NCI-H82 treated with DMSO at 0.1 percent for 48 hours (cell line): ENCODE data around the gene MISP.
A peak's percentile ranks its signal among the peaks of the same experiment; 100 is the strongest.

Experiments
- DNase-seq: peaks from one replicate; lab custom pipeline; 2025; ENCODE audit not compliant: unreplicated experiment; lab: John Stamatoyannopoulos, UW

Gene MISP

GRCh38 chr19:772063-772462 lies 21.2 kb downstream of the MISP start:
- no peak for DNase-seq

- DNase-seq = no peak
Measured at GRCh38 chr19:772730-773436, 22.0 kb downstream of the MISP start.

GRCh38 chr19:776549-776948 lies 25.6 kb downstream of the MISP start:
- DNase-seq = no peak

- no peak for DNase-seq
Measured at GRCh38 chr19:778910-779653, 28.2 kb downstream of the MISP start.

- DNase-seq = no peak
Measured at GRCh38 chr19:780935-781334, 30.0 kb downstream of the MISP start.

- no peak for DNase-seq
Measured at GRCh38 chr19:781800-782184, 30.9 kb downstream of the MISP start.

GRCh38 chr19:782185-782877 lies 31.4 kb downstream of the MISP start:
- DNase-seq = no peak

- DNase-seq = no peak
Measured at GRCh38 chr19:782878-783668, 32.2 kb downstream of the MISP start.

- no peak for DNase-seq
Measured at GRCh38 chr19:784541-784940, 33.6 kb downstream of the MISP start.

GRCh38 chr19:787536-787935 lies 36.6 kb downstream of the MISP start:
- DNase-seq = no peak

- DNase-seq = no peak
Measured at GRCh38 chr19:788686-788982, 37.7 kb downstream of the MISP start.

- peak; percentile 21 for DNase-seq
Measured at GRCh38 chr19:788983-789700, 38.2 kb downstream of the MISP start.

- no peak for DNase-seq
Measured at GRCh38 chr19:789701-790060, 38.8 kb downstream of the MISP start.

GRCh38 chr19:791007-791566 lies 40.2 kb downstream of the MISP start:
- DNase-seq = no peak

GRCh38 chr19:791567-792305 lies 40.8 kb downstream of the MISP start:
- DNase-seq = peak; percentile 47

GRCh38 chr19:792306-792885 lies 41.5 kb downstream of the MISP start:
- no peak for DNase-seq

- DNase-seq = no peak
Measured at GRCh38 chr19:793806-794205, 42.9 kb downstream of the MISP start.

- no peak for DNase-seq
Measured at GRCh38 chr19:795073-795611, 44.2 kb downstream of the MISP start.
